GM18519 (cell line): Measurements from ENCODE around the gene SIAH2.

Source experiments
- ATAC-seq: cut with Tn5 transposase; IDR thresholded peaks from one replicate; pipeline ENCODE4 v1.9.1; 2021; ENCODE audit warnings: mild to moderate bottlenecking, moderate library complexity; ENCODE audit not compliant: unreplicated experiment, low FRiP score

The SIAH2 gene

DNA sequence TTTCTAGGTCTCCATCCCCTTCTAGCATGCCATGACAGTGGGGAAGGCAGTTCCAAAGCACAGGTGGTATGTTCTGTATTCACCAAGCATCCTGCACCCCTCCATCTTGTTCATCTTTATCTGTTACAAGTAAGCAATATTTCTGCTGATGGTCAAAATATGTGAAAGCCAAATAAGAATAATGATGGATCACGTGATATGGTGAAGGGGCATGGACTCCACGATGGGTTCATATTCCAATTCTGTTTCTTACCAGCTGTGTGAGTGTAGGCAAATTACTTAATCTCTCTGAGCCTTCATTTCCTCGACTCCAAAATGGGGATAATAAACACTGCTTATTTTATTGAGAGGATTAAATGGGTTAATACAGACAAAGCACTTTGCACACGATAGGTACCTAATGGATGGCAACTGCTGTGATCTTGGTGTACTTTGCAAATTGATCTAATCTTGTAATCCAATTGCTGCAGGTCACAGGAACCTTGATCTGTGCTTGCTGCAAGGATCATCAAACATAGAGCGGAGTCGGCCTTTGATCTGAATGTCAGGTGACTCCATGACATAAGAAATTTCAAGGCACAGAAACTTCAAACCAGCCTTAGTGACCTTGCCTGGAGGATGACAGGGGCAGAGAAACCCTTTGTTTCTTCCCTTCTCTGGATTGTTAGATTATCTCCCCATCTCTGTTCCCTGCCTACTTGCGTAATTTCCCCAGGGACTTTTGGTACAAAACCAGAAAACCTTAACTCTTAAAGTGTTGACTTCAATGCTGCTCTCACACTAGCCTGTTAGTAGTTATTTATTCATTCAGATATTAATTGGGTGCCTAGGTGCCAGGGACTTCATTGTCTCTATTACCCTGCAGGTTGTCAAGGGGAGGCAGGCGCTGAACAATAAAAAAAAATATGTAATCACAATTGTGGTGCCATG is 25.8 kb downstream of the SIAH2 start:
- ATAC-seq, result no peak

- no peak for ATAC-seq
Measured at GRCh38 chr3:150736316-150736719, 26.7 kb downstream of the SIAH2 start.

DNA sequence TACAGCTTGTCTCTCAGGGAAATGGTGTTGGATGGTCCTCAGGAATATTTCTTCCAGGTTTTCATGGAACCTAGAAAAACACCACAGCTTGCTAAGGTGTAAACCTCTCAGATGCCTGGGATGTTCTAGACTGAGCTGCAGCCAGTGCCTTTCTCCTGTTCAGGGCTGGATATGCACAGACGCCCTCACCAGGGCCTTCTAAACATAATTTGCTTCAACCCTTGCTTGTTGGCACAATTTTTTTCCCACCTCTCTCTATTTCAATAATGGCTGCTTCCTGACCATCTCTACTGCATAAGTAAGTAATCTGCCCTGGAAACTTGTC is 28.2 kb downstream of the SIAH2 start:
- no peak for ATAC-seq

GRCh38 chr3:150733936-150734794 is 28.8 kb downstream of the SIAH2 start:
- ATAC-seq, result no peak

DNA sequence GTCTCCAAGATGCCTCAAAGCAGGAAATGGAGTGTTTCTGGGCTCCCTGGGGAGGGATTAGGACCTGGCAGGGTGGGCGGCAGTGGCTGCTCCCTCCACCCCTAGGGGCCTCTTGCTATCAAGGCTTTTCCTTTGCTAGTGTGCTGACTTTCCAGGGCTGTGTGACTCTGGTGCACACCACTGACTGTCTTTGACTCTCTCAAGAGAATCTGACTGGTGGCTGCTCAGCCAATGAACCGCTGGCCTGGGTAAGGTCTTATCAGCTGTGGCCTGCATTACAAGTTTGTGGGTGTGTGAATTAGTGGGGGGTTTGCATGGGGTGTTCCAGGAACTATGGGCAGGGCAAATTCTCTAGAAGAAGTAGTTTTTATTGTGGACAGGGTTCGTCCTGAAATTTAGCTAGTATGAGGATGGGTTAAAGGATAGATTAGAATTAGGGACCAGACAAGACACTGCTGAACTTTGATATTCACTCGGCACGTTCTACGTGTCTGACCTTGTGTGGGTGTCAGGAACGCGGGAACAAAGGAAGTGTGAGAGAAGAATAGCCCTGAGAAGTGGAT is 29.5 kb downstream of the SIAH2 start:
- no peak for ATAC-seq

DNA sequence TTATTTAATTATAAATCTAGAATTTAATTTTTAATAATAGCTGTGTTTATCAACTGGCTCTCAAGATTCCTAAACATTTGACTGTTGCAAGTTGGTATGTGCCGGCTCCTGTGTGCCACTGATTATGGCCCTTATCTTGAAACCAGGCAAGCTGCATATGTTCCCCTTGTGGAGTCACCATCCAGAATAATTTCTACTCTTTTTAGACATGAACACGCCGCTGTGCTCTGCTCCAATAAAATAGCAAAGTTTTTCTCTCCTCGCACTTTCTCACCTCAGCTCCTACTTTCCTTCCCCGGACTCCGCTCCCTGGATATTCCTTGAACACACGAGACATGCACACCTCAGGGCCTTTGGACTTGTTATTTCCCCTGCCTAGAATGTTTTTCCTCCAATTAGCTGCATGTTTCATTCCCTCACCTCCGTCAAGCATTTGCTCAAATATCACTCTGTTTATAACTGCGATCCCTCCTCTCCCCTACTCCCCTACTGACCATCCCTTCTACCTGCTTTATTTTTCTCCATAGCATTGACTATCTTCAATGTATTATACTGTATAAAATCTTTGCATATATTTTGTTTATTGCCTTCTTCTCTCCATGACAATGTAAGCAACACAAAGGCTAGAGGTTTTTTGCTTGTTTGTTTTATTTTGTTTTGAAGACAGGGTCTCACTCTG is 33.1 kb downstream of the SIAH2 start:
- ATAC-seq, result no peak

- ATAC-seq, result no peak
Measured at GRCh38 chr3:150727653-150728502, 35.1 kb downstream of the SIAH2 start.

GRCh38 chr3:150725548-150725947 is 37.4 kb downstream of the SIAH2 start:
- no peak for ATAC-seq

DNA sequence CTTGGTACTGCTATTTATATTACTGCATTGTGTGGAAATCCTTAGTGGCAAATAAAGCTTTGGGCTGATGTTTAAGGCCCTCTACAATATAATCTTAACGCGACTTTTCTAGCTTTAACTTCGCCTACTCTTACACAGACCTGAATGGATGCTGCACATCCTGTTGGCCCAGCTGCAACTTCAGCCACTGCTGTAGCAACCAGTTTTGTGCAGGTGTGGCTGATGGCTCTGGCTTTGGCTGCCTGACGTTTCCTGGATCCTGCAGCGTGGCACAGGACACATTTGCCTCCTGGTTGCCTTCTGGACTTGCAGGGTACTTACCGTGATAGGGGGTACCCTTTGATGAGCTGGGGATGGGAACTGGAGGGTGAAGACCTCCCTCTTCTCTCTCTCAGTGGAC is 39.0 kb downstream of the SIAH2 start:
- no peak for ATAC-seq

DNA sequence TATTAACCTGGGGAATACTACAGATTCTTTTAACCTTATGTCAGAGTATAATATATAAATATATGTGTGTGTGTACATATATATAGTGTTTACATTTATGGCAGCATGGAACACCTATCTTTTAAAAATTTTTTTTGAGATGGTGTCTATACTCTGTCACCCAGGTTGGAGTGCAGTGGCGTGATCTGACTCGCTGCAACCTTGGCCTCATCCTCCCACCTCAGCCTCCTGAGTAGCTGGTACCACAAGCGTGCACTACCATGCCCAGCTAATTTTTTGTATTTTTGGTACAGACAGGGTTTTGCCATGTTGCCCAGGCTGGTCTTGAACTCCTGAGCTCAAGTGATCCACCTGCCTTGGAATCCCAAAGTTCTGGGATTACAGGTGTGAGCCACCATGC is 40.7 kb downstream of the SIAH2 start:
- no peak for ATAC-seq

DNA sequence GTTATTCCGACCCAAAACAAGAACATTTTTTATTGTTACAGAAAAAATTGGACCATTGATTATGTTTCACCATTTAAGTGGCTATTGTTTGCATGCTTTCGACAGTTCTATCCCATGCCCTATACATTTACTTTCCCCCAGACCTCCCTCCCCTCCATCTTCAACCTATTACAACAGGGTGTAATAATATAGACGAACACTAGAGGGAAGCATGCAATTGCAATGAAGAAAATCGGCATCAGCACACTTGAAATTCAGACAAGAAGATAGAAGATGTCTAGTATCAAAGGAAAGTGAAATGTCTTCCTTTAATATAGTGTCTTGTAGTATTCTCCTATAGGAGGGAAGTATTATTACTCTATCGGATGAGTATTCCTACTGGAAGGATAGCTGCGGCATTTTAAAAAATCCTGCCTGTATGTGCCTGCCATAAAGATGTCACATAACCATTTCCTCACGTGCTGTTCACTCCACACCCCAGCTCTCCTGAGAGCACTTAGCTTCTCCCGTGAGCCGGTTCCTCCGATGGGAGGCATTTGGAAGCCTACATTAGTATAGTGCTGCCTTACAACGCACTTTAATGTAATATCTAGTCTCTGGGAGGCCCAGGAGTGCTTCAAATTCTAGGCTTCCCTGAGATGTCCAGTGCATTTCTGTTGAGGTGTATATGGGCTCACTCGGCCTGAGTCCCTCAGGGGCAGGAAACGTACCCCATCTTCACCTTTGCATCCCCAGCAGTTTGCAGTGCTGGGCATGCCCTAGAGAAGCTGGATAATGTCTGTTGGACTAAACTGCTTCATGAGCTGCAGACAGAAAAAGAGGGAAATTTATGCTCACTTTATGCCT is 41.5 kb downstream of the SIAH2 start:
- ATAC-seq, result peak; percentile 56

GRCh38 chr3:150720444-150720843 is 42.5 kb downstream of the SIAH2 start:
- ATAC-seq, result no peak

DNA sequence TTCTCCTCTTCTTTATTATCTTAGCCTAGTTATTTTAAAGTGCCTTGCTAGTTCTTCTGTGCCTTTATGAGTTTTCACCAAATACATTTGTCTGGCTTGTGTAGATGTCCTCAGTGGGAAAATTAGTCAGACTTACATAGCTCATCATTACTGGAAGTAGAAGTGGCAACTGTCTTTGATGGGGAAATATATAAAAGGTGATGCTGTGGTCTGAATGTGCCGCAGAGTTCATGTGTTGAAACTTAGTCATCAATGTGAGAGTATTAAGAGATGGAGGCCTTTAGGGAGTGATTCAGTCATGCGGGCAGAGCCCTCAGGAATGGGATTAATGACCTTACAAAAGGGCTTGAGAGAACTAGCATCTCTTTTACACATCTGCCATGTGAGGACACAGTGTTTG is 52.9 kb downstream of the SIAH2 start:
- no peak for ATAC-seq

GRCh38 chr3:150703756-150704344 is 59.1 kb downstream of the SIAH2 start, which contains the start of gene ERICH6:
TSS of gene ERICH6 (minus strand) at chr3:150703920. CDS start at chr3:150703898, 22 bp downstream.
- ATAC-seq, result peak; percentile 98

DNA sequence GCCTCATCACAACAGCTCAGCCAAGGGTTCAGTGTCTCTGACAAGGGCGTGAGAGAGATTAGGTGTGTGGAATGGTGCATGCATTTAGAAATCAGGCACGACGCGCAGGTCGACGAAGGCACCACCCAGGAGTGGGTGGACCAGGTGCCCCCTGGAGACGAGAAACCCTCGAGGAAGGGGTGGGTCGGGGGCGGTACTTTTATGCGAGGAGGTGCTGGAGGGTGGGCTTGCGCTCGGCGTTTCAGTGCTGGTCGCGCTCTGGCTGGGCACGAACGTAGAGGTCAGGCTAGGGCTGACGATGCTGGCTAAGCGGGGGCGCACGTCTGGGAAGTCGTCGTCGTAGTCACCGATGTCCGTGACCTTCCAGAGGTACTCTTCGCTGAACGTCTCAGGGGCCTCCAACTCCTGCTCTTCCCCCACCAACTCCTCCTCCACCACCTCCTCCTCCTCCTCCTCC is 59.6 kb downstream of the SIAH2 start:
- ATAC-seq, result no peak

DNA sequence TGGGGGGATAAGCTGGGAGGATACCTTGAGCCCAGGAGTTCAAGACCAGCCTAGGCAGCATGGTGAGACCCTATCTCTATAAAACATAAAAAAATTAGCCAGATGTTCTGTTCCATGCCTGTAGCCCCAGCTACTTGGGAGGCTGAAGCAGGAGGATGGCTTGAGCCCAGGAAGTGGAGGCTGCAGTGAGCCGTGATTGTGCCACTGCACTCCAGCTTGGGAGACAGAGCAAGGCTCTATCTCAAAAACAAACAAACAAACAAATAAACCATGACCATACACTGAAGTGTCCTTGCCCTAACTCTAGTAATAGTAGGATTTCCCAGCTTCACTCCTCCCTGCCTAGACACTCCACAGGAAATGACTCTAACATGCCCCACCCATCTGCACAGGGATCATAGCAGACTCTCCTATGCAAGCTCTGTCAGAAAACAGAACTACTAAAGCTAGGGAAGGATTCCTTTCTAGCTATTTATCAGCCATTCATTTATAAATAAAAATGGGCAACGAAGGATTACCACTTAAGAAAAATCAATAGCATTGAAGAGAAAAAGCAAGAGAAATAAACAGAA is 63.8 kb downstream of the SIAH2 start:
- ATAC-seq, result no peak

DNA sequence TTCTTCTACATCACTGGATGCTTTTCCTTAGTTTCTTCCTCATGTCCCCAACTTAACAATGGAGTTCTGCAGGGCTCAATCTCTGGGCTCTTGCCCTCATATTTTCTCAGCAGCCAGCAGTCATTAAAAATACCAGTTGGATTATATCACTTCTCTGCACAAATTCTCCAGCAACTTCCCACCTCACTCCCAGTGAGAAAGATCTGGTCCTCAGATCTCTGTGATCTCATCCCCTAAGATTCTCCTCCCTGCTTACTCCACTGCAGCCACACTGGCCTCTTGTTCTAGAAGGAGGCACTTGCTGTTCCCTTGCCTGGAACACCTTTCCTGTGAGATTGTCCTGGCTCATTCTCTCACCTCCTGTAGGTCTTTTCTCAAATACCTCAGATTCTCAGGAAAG is 65.3 kb downstream of the SIAH2 start:
- ATAC-seq, result no peak

DNA sequence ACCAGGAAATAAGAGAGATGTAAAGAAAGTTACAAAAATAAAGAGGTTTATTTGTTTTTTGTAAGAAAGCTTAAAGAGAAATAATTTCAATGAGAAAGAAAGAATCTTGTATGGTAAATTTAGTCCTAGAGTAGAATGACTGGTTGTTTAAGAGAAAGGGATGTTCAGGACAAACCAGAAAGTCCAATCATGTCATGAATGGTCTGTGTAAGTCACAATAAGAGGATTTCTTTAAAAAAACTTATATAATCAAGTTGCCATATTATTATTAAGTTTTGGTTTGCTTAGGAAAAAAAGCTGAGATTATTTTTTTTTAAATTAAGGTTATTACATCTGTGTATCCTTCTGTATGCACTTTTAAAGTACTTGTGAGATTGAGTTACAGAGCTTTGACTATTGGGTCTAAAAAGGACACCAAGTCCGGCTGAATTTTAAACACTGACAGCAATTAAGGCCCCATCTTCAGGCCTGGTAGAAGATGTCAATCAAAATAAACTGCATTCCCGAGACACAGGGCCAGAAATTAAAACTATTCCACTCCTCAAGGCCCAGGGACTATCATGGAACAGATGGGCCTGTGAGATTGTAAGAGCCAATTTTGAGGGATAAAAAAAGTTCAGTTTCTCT is 71.4 kb downstream of the SIAH2 start:
- ATAC-seq, result no peak
